Measurements from ENCODE around the gene TMEM240. TPM values are rescaled to one million over a fixed set of nuclear protein-coding genes. Genes with fewer than 3 reads are reported as not detected.

The TMEM240 gene
- total and polyA plus RNA-seq, 2 donors (not counting 3 experiments of a cell fraction or from before 2014, with no cell fraction given), result 7.0 to 7.6 TPM

GRCh38 chr1:1528301-1529267 lies 11.8 kb downstream of the TMEM240 start:
- Histone ChIP-seq H4K20me1 (replicated peaks; ENCODE audit: control insufficient read depth, extremely low read depth, insufficient read depth, low read length) (no peaks in the 10 kb centered on the region), H2AFZ (ENCODE audit: low read depth, low read length) (no peak overlapping the region), H3K27me3 (ENCODE audit: control insufficient read depth in 2 of 2, insufficient read depth in 2 of 2, low read length in 2 of 2) (no peaks in the 10 kb centered on the region), H3K9me1 (replicated peaks; ENCODE audit: control insufficient read depth, extremely low read depth, insufficient read depth, low read length) (no peaks in the 10 kb centered on the region), H3K79me2 (ENCODE audit: control insufficient read depth, insufficient read depth, low read length) (no peaks in the 10 kb centered on the region), H3K4me1 (ENCODE audit: control insufficient read depth, extremely low read depth, insufficient read depth, low read length) (no peaks in the 10 kb centered on the region), H3K4me2 (ENCODE audit: insufficient read depth, low read length) (no peak overlapping the region), H3K4me3 (replicated peaks in 1 of 3; ENCODE audit: insufficient read depth in 1 of 3, low read depth in 1 of 3, low read length in 3 of 3) (no peak overlapping the region), H3K27ac (ENCODE audit: insufficient read depth, low read depth, low read length) (no peak overlapping the region), H3K9me3 (replicated peaks; ENCODE audit: control insufficient read depth, insufficient read depth, low read length) (no peaks in the 10 kb centered on the region), H3K36me3 (ENCODE audit: control insufficient read depth in 2 of 2, extremely low read depth in 1 of 2, insufficient read depth in 2 of 2, low read length in 2 of 2) (peaks cover 7 to 22% of the 10 kb centered on the region in 2 experiments), H3K9ac (replicated peaks; ENCODE audit: extremely low read depth, insufficient read depth, low read length) (no peak overlapping the region)
- ChIA-PET CTCF (no interaction called here), POLR2A (no interaction called here)
- no TSS peak for BruUV-seq (replicated peaks)
- TF ChIP-seq, protein P1, sequence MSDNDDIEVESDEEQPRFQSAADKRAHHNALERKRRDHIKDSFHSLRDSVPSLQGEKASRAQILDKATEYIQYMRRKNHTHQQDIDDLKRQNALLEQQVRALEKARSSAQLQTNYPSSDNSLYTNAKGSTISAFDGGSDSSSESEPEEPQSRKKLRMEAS (IDR thresholded peaks at IDR 0.05; ENCODE audit: insufficient read depth, insufficient read length), result no peak
- TF ChIP-seq GATA2 (IDR thresholded peaks at IDR 0.05; ENCODE audit: insufficient read depth, insufficient read length, low read depth, low read length) (no peak), JUN (IDR thresholded peaks at IDR 0.05; ENCODE audit: borderline replicate concordance, insufficient read depth, insufficient read length, low read depth) (no peak), EZH2 (IDR thresholded peaks at IDR 0.05; ENCODE audit: borderline replicate concordance, low read depth, low read length, severe bottlenecking) (no peak), FOS (IDR thresholded peaks at IDR 0.05; ENCODE audit: borderline replicate concordance, insufficient read depth, low read length) (no peak), POLR2A (IDR thresholded peaks at IDR 0.05; ENCODE audit: low read depth, low read length) (no peak), MYC (IDR thresholded peaks at IDR 0.05; ENCODE audit: low read depth, low read length) (no peak), POLR2AphosphoS5 (IDR thresholded peaks at IDR 0.05; ENCODE audit: insufficient read depth, low read depth, low read length) (no peak)
- TF ChIP-seq, protein P2, sequence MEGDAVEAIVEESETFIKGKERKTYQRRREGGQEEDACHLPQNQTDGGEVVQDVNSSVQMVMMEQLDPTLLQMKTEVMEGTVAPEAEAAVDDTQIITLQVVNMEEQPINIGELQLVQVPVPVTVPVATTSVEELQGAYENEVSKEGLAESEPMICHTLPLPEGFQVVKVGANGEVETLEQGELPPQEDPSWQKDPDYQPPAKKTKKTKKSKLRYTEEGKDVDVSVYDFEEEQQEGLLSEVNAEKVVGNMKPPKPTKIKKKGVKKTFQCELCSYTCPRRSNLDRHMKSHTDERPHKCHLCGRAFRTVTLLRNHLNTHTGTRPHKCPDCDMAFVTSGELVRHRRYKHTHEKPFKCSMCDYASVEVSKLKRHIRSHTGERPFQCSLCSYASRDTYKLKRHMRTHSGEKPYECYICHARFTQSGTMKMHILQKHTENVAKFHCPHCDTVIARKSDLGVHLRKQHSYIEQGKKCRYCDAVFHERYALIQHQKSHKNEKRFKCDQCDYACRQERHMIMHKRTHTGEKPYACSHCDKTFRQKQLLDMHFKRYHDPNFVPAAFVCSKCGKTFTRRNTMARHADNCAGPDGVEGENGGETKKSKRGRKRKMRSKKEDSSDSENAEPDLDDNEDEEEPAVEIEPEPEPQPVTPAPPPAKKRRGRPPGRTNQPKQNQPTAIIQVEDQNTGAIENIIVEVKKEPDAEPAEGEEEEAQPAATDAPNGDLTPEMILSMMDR (IDR thresholded peaks at IDR 0.05; ENCODE audit: extremely low read depth in 1 of 2, insufficient read depth in 1 of 2, low read depth in 1 of 2, low read length in 2 of 2), result no peak
- FAIRE-seq, result no peak
- no peak for DNase-seq (ENCODE audit: low read depth, low spot score)
- intact Hi-C loops (cut with micrococcal nuclease), result no loop called here
- dilution Hi-C loops (cut with MboI; ENCODE audit: extremely low pct_ligation_motif_present, low sequenced_read_pairs), result no loop called here
